Measurements from ENCODE around the gene GSK3B. TPM values are rescaled to one million over a fixed set of nuclear protein-coding genes. Genes with fewer than 3 reads are reported as not detected.

Gene GSK3B
- total RNA-seq, 1 donor from 2014 or later: 71.6 TPM

GRCh38 chr3:119808843-119809242, 285.4 kb downstream of the GSK3B start:
- Histone ChIP-seq H3K27me3 (ENCODE audit: control insufficient read depth, insufficient read depth, low read length) (no peaks in the 10 kb centered on the region), H3K4me3 (ENCODE audit: low read depth, low read length) (no peak overlapping the region), H3K36me3 (ENCODE audit: control insufficient read depth, insufficient read depth, low read length) (no peaks in the 10 kb centered on the region)
- no peak for TF ChIP-seq CTCF (IDR thresholded peaks at IDR 0.05; ENCODE audit: insufficient read depth, low read length, poor library complexity, severe bottlenecking)
- DNase-seq (ENCODE audit: low read depth): no peak

- Histone ChIP-seq H3K4me3 (ENCODE audit: low read depth, low read length) (no peak overlapping the region), H3K27me3 (ENCODE audit: control insufficient read depth, insufficient read depth, low read length) (no peaks in the 10 kb centered on the region), H3K36me3 (ENCODE audit: control insufficient read depth, insufficient read depth, low read length) (no peaks in the 10 kb centered on the region)
- no peak for TF ChIP-seq CTCF (IDR thresholded peaks at IDR 0.05; ENCODE audit: insufficient read depth, low read length, poor library complexity, severe bottlenecking)
- DNase-seq (ENCODE audit: low read depth): no peak
These were observed 286.0 kb downstream of the GSK3B start for GRCh38 chr3:119808244-119808643.

GRCh38 chr3:119800844-119801243, 293.4 kb downstream of the GSK3B start:
- no peak for TF ChIP-seq CTCF (IDR thresholded peaks at IDR 0.05; ENCODE audit: insufficient read depth, low read length, poor library complexity, severe bottlenecking)
- Histone ChIP-seq H3K36me3 (ENCODE audit: control insufficient read depth, insufficient read depth, low read length) (no peaks in the 10 kb centered on the region), H3K27me3 (ENCODE audit: control insufficient read depth, insufficient read depth, low read length) (no peaks in the 10 kb centered on the region), H3K4me3 (ENCODE audit: low read depth, low read length) (no peak overlapping the region)
- no peak for DNase-seq (ENCODE audit: low read depth)

DNA sequence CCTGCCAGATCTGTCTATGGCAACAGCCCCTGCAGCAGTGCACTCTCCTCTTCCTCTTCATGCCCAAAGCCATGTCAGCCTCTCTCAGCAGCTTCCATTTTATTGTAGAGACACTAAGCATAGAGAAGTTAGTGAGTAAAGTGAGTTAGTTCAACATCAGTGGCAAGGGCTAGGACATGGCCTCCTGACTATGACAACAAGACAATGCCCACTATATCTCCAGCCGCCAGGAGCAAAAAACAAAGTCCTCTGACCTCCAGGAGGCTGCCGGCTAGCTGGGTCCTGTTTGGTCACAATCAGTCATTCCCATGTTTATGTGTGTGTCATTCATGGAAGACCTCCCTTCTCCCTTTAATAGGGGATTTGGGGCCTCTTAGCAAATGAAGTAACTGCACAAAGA, 297.5 kb downstream of the GSK3B start:
- no peaks in the 10 kb centered on the region for H3K27me3 ChIP-seq (ENCODE audit: control insufficient read depth, insufficient read depth, low read length)
- no peak for TF ChIP-seq CTCF (IDR thresholded peaks at IDR 0.05; ENCODE audit: insufficient read depth, low read length, poor library complexity, severe bottlenecking)
- no peak overlapping the region for H3K4me3 ChIP-seq (ENCODE audit: low read depth, low read length)
- H3K36me3 ChIP-seq (ENCODE audit: control insufficient read depth, insufficient read depth, low read length): no peaks in the 10 kb centered on the region
- DNase-seq (ENCODE audit: low read depth): no peak

- Histone ChIP-seq H3K36me3 (ENCODE audit: control insufficient read depth, insufficient read depth, low read length) (no peaks in the 10 kb centered on the region), H3K27me3 (ENCODE audit: control insufficient read depth, insufficient read depth, low read length) (no peaks in the 10 kb centered on the region), H3K4me3 (ENCODE audit: low read depth, low read length) (no peak overlapping the region)
- TF ChIP-seq CTCF (IDR thresholded peaks at IDR 0.05; ENCODE audit: insufficient read depth, low read length, poor library complexity, severe bottlenecking): no peak
- DNase-seq (ENCODE audit: low read depth): no peak
These were observed 297.9 kb downstream of the GSK3B start for GRCh38 chr3:119796368-119796767.

DNA sequence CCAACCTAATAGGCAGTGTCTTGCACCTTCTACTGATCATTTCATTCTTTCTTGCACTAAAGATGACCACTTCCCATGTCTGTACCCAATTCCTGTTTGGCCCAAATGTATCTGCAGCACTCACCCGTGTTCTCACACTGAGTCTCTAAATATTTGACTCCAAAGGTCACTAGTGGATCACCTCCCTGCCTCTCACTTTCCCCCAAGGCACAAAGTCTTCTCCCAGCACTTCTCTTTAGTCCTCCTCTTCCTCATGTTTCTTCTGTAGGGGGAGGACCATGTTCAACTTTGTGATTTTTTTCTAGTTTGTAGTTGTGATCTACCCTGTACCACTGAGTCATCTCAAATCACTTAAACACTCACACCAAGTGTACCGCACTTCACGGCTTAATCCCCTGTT, 298.4 kb downstream of the GSK3B start:
- Histone ChIP-seq H3K4me3 (ENCODE audit: low read depth, low read length) (no peak overlapping the region), H3K36me3 (ENCODE audit: control insufficient read depth, insufficient read depth, low read length) (no peaks in the 10 kb centered on the region)
- no peak for DNase-seq (ENCODE audit: low read depth)

More for the DNA sequence above, 298.4 kb downstream of the GSK3B start:
- no peak for TF ChIP-seq CTCF (IDR thresholded peaks at IDR 0.05; ENCODE audit: insufficient read depth, low read length, poor library complexity, severe bottlenecking)
- H3K27me3 ChIP-seq (ENCODE audit: control insufficient read depth, insufficient read depth, low read length): no peaks in the 10 kb centered on the region

Measured in kidney epithelial cell (primary cell).